ENCODE results near the gene TMEM41B.

- no peak for TF ChIP-seq CTCF (IDR thresholded peaks at IDR 0.05)
- TF ChIP-seq POLR2A (IDR thresholded peaks at IDR 0.05), result no peak
Observed at GRCh38 chr11:9351321-9351881, 37.0 kb upstream of the TMEM41B start.

Data from Peyer's patch (tissue), 4 donors.